Measurements from ENCODE around the gene YWHAQ.
"Not testable (repeated sequence)": the region's sequence is repeated elsewhere in the genome, so short reads cannot be mapped to it uniquely, and the experiment has no call there.

Gene YWHAQ

DNA sequence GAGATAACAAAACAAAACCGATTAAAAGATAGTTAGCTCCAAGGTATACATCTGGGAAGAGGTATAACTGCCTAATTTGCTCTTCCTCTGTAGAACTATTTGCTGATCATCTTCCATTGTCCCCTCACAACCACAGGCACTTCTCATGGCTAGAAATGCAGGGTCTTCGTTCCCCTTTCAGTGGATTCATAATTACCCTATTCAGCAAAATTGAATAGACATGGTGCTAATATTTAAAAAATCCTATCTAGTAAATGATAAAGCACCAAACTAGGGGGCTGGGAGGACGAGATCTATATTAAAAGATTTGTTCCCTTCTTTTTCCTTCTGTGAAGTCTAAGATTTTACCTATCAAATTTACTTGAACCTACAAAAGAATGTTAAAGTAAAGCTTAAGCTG is 44.3 kb downstream of the YWHAQ start:
- DNase-seq = no peak

DNA sequence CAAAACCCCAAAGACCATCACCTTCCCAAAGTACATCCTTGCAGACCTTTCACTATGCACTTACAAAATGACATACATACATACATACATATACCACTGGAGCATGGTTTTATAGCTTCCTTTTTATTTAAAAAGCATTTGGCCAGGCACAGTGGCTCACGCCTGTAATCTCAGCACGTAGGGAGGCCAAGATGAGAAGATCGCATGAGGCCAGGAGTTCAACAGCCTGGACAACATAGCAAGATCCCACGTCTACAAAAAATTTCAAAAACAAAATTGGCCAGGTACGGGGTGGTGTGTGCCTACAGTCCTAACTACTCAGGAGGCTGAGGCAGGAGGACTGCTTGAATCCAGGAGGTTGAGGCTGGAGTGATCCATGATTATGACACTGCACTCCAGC is 45.3 kb downstream of the YWHAQ start:
- no peak for DNase-seq

DNA sequence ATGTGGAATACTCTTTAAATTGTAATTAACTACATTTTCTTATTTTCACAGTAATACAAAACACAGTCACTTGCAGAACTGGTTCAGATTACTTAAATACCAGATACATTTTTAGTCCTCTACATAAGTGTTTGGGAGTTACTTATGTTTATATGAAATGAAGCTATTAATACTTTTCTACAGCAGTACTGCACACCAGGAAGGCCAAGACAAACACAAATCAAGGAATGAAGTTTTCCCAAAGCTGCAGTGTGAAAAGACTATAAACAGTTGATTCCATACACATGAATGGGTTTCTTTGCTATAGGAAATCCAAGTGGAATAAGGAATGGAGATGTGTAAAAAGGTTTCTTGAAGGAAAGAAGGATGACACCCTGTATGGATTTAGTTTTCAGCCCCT is 45.9 kb downstream of the YWHAQ start:
- DNase-seq = not testable (repeated sequence)

DNA sequence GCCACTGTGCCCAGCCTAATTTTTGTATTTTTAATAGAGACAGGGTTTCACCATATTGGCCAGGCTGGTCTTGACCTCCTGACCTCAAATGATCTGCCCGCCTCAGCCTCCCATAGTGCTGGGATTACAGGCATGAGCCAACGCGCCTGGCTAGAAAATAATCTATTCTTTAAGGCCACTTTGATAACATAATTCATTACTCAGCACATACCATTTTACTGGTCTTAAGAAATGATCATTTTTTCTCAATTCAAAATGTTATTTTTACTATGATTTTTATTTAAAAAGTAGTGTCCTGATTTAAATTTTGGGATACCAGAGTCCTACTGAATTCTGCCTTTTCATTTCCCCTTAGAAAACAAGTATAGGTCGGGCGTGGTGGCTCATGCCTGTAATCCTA is 48.2 kb downstream of the YWHAQ start:
- no peak for DNase-seq

DNA sequence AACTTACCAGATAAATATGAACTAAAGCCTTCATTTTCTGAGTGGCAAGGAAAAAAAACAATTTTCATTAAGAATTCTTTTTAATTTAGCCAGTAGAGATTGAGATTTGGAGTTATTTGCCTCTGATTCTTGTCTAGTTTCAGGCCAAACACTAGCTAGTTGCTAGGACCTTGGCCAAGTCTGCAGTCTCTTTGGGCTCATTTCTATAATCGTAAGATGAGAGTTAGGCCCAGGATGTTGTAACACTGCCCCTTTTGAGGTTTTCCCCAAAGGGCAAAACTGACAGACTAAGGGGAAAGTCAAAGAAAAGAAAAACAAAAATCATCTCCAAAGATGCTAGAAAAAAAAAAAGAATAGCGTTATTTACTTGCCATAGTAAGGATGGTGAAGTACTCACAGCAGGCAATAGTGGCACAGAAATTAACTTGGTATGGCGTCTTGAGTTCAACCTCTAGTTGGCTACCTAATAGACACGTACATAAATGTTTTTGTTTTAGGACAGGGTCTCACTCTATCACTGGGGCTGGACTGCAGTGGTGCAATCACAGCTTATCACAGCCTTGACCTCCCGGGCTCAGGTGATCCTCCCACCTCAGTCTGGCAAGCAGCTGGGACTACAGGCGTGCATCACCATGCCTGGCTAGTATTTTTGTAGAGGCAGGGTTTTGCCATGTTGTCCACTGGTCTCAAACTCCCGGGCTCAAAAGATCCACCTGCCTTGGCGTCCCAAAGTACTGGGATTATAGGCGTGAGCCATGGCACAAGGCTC is 52.1 kb downstream of the YWHAQ start:
- DNase-seq = no peak

DNA sequence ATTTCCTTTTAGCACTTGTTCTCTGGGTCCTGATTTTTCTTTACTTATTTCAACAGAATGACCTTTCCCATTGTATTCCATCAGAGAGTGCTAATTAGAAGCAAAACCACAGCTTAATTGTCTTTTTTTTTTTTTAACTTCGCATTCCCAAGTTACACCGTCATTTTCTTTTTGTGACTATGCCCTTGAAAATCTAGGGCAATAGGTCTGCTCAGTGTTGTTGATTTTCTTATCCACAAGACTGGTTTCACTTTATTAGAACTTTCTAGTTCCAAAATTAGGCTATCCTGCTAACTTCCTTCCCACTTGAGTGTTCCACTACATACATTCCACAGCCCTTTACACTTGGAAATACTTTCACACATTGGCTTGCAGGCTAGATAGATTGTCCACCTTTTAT is 56.5 kb downstream of the YWHAQ start:
- DNase-seq = no peak

DNA sequence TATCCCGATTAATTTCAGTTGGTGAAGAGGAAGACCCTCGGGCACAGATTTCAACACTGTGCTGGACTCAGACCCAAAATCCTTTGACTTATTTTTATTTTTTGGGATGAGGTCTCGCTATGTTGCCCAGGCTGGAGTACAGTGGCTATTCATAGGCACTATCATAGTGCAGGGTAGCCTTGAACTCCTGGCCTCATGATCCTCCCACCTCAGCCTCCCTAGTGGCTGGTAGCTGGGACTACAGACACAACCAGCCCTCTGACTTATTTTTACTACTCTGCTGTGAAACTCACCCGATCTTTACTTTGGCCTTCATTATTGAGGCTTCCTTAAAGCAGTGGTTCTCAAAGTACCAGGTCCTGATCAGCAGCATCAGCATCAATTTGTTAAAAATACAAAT is 57.0 kb downstream of the YWHAQ start:
- DNase-seq = no peak

DNA sequence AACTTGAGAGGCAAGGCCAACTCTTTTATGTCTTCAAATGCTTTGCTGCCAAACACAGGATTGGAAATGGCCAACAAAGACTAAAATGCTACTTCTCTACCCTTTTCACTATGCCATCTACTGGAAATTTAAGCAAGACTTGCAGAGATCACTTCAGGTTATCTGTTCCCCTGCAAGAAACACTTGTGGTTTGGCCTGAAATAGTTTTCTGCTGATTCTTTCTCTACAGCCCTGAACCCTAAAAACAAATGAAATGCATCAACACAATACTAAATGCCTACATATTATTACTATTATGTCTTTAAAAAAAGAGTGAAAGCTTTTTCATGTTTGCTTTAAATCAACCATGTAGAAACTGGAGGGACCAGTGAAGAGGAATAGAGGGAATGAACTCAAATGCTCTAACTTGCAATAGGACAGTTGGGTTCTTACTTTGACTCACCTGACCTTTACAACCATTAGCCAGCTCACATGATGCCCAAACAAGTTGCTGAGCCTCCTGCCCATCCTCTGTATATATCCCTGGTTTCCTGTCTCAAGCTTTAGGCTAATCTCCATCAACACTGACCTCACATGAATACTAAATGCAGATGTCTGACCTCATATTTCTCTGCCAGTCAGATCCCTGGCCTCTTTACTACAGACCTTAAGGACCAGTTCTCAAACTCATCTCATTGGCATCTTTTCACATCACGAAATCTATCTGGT is 57.6 kb downstream of the YWHAQ start:
- no peak for DNase-seq

DNA sequence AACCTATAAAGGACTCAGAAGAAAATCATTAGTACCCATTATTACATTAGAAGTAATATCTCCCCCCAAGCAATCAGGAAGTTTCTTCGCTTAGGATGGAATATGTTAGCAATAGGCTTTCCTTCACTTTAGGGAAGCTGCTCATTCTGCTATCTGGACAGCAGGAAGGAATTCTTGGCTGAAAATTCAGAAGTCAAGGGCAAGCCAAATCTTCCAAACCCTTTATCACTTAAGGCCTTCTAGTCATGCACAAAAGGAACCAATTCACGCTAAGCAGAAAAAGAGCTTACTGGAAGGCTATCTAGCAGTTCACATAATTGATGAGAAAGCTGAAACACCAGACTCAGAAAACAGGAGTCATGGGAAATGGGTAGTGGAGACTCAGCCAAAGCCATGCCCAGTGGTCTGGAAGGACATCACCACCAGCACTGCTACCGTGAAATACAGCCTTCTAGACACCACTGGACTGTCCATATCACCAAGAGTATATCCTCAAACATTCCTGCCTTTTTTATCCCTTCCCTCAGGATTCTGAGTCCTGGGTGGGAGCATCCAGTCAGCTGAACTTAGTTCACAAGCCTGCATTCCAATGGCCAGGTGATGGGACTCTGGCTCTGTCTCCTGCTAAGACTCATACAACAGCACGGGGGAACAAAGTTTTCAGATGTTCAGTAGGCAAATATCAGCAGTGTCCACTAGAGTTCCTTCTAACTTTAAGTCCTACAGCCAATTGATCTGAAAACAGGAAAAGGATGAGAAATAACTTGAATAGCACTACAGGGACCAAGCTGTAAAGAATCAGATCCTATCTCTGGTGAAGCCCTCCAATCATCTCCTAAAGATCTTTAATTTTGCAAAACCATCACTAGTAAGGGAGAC is 60.4 kb downstream of the YWHAQ start:
- DNase-seq = no peak

DNA sequence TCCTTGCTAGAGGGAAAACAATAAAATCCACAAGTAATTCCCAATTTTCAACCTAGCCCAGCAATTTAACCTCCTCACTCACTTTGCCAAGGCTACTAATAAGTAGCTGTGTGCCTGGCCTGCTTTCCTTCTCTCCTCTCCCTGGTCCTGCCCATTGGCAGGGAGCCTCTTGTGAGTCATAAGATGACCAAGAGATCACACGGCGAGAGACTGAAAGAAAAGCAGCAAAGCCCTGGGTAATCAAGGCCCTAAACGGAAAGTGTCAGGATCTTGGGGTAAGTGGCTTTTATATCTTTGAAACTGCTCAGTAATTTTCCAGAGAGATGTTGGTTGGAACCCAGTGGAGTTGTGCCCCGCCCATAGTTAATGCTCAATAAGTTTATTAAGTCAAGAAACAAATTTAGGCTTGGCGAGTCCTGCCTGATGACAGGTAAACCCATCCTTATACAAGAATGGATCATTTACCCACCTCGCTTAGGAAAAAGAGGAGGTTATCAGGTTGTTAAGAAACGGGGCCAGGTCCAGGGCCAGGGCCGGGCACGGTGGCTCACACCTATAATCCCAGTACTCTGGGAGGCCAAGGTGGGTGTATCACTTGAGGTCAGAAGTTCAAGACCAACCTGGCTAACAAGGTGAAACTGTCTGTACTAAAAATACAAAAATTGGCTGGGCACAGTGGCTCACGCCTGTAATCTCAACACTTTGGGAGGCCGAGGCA is 65.2 kb downstream of the YWHAQ start:
- no peak for DNase-seq

DNA sequence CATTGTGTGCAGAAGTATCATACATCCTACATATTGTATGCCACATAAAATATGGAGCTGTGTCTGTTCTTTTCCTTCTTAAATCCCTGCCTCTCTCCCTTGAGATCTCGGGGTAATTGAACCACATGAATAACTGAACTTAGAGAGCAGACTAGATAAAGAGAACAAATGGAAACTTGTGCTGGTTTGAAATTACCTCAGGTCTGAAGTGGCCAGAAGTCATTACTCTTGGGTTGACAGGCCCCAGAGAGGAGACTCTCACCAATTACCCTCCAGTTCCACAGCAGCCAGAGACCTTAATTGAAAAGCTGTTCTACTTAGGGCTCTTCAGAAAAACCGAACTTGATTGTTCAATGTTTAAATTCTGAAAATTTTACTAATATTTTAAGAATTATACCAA is 70.2 kb downstream of the YWHAQ start:
- no peak for DNase-seq

DNA sequence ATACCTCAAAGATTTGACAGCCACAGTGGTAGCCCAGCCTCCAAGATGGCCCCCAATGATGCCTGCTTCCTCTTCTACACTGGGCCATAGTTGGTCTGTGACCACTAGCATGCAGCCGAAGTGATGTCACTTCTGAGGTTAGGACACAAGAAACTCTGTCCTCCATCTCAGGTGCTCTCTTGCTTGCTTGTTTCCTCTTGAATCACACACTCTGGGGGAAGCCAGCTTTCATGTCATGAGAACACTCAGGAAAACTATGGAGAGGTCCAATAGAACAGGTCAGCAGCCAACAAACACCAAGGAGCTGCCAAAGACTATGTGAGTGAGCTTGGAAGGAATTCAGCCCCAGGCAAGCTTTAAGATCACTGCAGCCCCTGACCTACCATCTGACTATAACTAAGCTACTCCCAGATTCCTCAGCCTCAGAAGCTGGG is 71.8 kb downstream of the YWHAQ start:
- no peak for DNase-seq

DNA sequence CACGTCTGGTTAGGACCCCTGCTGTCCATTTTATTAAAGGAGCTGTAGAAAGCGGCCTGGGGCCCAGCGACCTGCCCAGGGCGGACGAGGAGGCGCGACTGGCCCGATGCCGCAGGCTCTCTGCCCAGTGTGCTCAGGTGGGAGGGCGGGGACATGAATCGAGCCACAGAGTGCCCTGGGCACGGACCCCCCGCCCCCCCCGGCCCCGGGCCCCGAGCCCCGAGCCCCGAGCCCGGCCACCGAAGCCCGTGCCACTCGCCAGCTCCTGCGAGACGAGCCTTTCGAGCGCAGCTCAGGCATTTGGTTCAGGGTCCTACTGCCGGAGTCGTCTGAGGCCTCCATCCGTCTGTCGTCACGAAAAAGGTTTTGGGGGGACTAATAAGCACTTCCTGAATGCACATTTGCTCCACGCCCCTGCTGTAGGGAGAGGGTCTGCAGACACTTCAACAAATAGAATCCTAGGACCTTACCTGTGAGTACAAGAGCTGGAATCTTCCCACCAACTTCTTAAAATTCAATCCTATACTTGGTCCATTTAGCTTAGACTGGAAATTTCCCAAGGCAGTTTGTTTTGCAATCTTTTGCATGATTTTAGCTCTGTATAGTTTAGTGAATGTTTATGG is 74.6 kb downstream of the YWHAQ start:
- DNase-seq = no peak

DNA sequence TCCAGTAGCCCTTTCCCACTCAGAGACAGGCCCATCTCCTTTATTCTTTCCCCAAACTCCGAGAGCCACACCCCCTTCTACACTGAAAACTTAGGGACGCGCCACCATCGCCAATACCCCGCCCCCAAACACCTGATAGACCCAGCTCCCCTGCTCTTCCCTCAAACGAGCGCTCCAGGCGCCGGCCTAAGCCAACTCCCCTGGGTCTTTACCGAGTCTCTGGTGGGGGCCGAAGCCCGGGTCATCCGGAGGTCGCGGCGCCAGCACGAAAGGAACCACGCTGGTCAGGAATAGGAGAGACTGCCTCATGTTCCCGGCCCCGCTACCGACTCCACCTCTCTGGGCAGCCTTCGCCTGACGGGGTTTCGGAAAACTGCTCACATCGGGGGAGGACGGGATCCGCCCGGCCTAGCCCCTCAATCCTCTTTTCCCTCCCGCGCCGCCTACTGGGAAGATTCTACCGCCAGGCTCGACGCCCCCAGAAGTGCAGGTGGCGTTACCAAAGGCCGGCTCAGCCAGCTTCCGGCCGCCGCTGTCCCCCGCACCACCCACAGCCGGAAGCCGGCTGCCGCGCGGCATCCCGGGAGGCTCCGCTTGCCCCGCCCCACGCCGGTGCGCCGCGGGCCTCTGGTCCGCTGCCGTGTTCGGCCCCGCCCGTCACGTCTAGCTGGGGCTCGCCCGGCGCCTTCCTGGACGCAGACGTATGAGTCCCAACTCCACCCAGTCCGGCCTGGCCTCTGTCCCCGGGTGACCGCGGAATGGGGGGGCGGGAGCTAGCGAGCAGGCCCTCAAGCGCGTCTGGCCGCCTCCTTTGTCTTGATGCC is 75.3 kb downstream of the YWHAQ start, which contains the start of gene ADAM17:
Gene ADAM17 (minus strand): TSS at position 534 of the 824 bp plus-strand sequence. CDS start 225 bp downstream, at position 309.
- DNase-seq = peak; percentile 71

DNA sequence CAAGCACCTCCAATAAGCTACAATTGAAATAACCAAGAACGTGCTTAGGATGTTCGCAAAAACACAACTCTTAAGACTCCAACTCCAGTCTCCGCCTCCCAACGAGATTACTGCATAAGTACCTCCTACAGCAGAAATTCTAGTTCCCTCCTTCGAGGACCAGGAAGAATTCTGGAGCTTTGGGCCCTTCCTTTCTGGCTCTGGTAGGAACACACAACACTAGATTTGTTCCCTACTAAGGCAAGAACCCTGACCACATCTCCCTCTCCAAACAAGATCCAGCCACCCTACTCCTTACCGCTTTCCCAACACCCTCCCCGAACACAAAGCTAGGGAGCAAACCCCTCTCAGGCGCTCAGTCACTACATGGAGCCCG is 75.9 kb downstream of the YWHAQ start:
- no peak for DNase-seq

DNA sequence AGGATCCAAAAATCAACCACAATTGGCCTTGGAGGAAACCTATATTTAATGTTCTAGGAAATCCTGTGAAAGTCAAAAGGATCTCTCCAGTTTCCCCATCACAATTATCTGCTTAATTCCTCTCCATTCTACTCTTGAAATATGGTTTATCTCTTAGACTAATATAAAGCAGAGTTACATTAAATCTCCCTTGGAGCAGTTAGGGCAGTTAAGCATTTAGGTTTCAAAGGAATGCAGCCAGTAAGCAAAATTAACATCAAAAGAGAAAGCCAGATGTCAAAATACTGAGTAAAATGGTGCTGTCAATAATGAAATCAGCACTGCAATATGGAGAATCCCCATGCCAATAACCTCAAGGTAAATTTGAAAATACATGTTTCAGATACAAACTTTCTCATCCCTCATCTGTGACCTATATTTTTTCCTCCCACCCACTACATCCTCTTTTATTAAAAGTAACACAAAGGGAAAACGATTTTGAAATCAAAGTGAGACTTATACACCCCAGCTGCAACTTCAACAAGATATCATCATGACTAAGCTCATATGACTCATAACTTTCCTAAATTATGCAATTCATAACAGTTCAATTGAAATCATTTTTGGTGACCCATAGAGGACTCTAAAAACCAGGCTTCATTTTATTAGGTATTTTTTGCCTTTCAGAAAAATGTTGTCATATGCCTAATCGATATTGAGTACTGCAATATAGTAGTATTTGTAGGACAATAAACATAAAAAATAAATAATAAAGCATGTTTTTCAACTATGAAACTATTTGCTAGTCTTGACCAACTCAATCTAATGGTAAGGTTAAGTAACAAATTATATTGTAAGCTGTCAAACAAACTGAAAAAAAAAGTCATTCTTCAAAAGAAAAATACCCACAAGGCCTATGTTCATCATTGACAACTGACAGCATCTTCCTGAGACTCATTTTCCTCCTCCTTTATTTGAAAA is 78.3 kb downstream of the YWHAQ start:
- no peak for DNase-seq

DNA sequence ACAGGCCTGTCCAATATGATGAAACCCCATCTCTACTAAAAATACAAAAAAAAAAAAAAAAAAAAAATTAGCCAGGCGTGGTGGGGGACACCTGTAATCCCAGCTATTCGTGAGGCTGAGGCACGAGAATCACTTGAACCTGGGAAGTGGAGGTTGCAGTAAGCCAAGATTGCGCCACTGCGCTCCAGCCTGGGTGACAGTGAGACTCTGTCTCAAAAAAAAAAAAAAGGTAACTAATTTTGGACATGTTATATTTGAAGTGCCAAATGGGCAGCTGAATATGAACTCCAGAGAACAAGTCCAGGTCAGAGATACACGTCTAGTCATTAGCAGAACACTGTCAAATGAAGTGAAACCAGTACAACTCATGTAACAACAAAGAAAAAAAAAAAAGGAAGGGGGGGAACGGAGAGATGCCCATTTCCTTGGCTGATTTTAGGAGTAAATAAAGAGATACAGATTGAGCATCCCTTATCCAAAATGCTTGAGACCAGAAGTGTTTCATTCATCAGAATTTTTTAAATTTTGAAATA is 79.9 kb downstream of the YWHAQ start:
- DNase-seq = not testable (repeated sequence)

DNA sequence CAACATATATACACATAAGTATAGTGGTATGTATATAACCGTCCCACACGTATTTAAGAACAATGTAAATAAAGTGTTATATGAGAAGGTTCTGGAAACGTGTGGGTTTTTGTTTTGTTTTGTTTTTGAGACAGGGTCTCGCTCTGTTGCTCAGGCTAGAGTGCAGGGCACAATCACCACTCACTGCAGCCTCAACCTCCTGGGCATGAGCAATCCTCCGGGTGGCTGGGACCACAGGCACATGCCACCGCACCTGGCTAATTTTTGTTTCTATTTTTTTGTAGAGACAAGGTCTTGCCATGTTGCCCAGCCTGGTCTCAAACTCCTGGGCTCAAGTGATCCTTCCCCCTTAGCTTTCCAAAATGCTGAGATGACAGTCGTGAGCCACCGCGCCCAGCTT is 81.4 kb downstream of the YWHAQ start:
- no peak for DNase-seq

DNA sequence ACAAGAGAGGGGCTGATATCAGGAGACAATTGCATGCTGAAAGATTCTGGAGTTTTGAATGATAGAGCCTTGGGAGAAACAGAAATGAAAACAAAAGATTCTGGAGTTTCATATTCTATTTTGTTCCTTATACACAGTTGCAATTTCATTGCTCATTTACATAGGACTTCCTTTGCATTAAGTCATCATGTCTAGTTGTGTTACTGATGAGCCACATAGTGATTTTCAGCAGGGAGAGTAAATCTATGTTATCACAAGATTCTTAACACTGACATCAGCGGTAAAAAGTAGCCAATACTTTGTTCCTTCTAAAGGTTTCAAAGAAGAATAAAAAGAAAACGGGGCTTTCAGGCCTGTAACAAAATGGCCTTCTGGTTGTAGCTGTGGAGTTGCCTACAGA is 82.3 kb downstream of the YWHAQ start:
- no peak for DNase-seq
